ENCODE results near the gene TMEM156.

TMEM156 gene

GRCh38 chr4:38935391-38936073, 96.7 kb downstream of the TMEM156 start:
- H3K27me3 ChIP-seq (ENCODE audit: control insufficient read depth, insufficient read depth, low read length) = no peaks in the 10 kb centered on the region
- no peak overlapping the region for H3K9ac ChIP-seq (ENCODE audit: low read depth, low read length)
- H3K9me3 ChIP-seq (replicated peaks; ENCODE audit: low read length) = no peaks in the 10 kb centered on the region
- peaks cover 79% of the 10 kb centered on the region for H3K36me3 ChIP-seq (ENCODE audit: insufficient read depth, low read length)
- no peak overlapping the region for H3K4me3 ChIP-seq (ENCODE audit: low read length)
- no peaks in the 10 kb centered on the region for H3K4me1 ChIP-seq (ENCODE audit: control insufficient read depth, insufficient read depth, low read length)
- no peak overlapping the region for H3K4me2 ChIP-seq (ENCODE audit: low read length)

- Histone ChIP-seq H3K4me2 (ENCODE audit: low read length) (no peak overlapping the region), H3K4me3 (ENCODE audit: low read length) (no peak overlapping the region), H3K9me3 (replicated peaks; ENCODE audit: low read length) (no peaks in the 10 kb centered on the region), H3K4me1 (ENCODE audit: control insufficient read depth, insufficient read depth, low read length) (no peaks in the 10 kb centered on the region), H3K36me3 (ENCODE audit: insufficient read depth, low read length) (peaks cover 84% of the 10 kb centered on the region), H3K9ac (ENCODE audit: low read depth, low read length) (no peak overlapping the region), H3K27me3 (ENCODE audit: control insufficient read depth, insufficient read depth, low read length) (no peaks in the 10 kb centered on the region)
Measured at GRCh38 chr4:38931125-38931524, 101.1 kb downstream of the TMEM156 start.

- Histone ChIP-seq H3K4me2 (ENCODE audit: low read length) (no peak overlapping the region), H3K9ac (ENCODE audit: low read depth, low read length) (no peak overlapping the region), H3K4me3 (ENCODE audit: low read length) (no peak overlapping the region), H3K36me3 (ENCODE audit: insufficient read depth, low read length) (peaks cover 85% of the 10 kb centered on the region), H3K4me1 (ENCODE audit: control insufficient read depth, insufficient read depth, low read length) (no peaks in the 10 kb centered on the region), H3K27me3 (ENCODE audit: control insufficient read depth, insufficient read depth, low read length) (no peaks in the 10 kb centered on the region), H3K9me3 (replicated peaks; ENCODE audit: low read length) (no peaks in the 10 kb centered on the region)
Measured at GRCh38 chr4:38930707-38931106, 101.5 kb downstream of the TMEM156 start.

GRCh38 chr4:38930204-38930603, 102.0 kb downstream of the TMEM156 start:
- peaks cover 84% of the 10 kb centered on the region for H3K36me3 ChIP-seq (ENCODE audit: insufficient read depth, low read length)
- no peak overlapping the region for H3K4me2 ChIP-seq (ENCODE audit: low read length)
- H3K9ac ChIP-seq (ENCODE audit: low read depth, low read length) = no peak overlapping the region
- no peaks in the 10 kb centered on the region for H3K27me3 ChIP-seq (ENCODE audit: control insufficient read depth, insufficient read depth, low read length)
- no peaks in the 10 kb centered on the region for H3K4me1 ChIP-seq (ENCODE audit: control insufficient read depth, insufficient read depth, low read length)
- H3K9me3 ChIP-seq (replicated peaks; ENCODE audit: low read length) = no peaks in the 10 kb centered on the region
- H3K4me3 ChIP-seq (ENCODE audit: low read length) = no peak overlapping the region

- H3K36me3 ChIP-seq (ENCODE audit: insufficient read depth, low read length) = peaks cover 88% of the 10 kb centered on the region
- no peaks in the 10 kb centered on the region for H3K4me1 ChIP-seq (ENCODE audit: control insufficient read depth, insufficient read depth, low read length)
- H3K4me3 ChIP-seq (ENCODE audit: low read length) = no peak overlapping the region
- no peak overlapping the region for H3K4me2 ChIP-seq (ENCODE audit: low read length)
- no peak overlapping the region for H3K9ac ChIP-seq (ENCODE audit: low read depth, low read length)
- H3K9me3 ChIP-seq (replicated peaks; ENCODE audit: low read length) = no peaks in the 10 kb centered on the region
- no peaks in the 10 kb centered on the region for H3K27me3 ChIP-seq (ENCODE audit: control insufficient read depth, insufficient read depth, low read length)
Measured at GRCh38 chr4:38928974-38929373, 103.2 kb downstream of the TMEM156 start.

- Histone ChIP-seq H3K9me3 (replicated peaks; ENCODE audit: low read length) (no peaks in the 10 kb centered on the region), H3K27me3 (ENCODE audit: control insufficient read depth, insufficient read depth, low read length) (no peaks in the 10 kb centered on the region), H3K4me3 (ENCODE audit: low read length) (no peak overlapping the region), H3K9ac (ENCODE audit: low read depth, low read length) (no peak overlapping the region), H3K4me2 (ENCODE audit: low read length) (no peak overlapping the region), H3K4me1 (ENCODE audit: control insufficient read depth, insufficient read depth, low read length) (no peaks in the 10 kb centered on the region), H3K36me3 (ENCODE audit: insufficient read depth, low read length) (peaks cover 88% of the 10 kb centered on the region)
Measured at GRCh38 chr4:38928568-38928967, 103.6 kb downstream of the TMEM156 start.

GRCh38 chr4:38926896-38927295, 105.3 kb downstream of the TMEM156 start:
- H3K4me3 ChIP-seq (ENCODE audit: low read length) = no peak overlapping the region

GRCh38 chr4:38925492-38926413, 106.5 kb downstream of the TMEM156 start:
- Histone ChIP-seq H3K27me3 (ENCODE audit: control insufficient read depth, insufficient read depth, low read length) (no peaks in the 10 kb centered on the region), H3K4me2 (ENCODE audit: low read length) (no peak overlapping the region), H3K9ac (ENCODE audit: low read depth, low read length) (no peak overlapping the region), H3K4me3 (ENCODE audit: low read length) (no peak overlapping the region), H3K36me3 (ENCODE audit: insufficient read depth, low read length) (peaks cover 85% of the 10 kb centered on the region), H3K9me3 (replicated peaks; ENCODE audit: low read length) (no peaks in the 10 kb centered on the region), H3K4me1 (ENCODE audit: control insufficient read depth, insufficient read depth, low read length) (no peaks in the 10 kb centered on the region)

More at GRCh38 chr4:38926896-38927295, 105.3 kb downstream of the TMEM156 start:
- H3K4me1 ChIP-seq (ENCODE audit: control insufficient read depth, insufficient read depth, low read length) = no peaks in the 10 kb centered on the region
- peaks cover 87% of the 10 kb centered on the region for H3K36me3 ChIP-seq (ENCODE audit: insufficient read depth, low read length)
- H3K9me3 ChIP-seq (replicated peaks; ENCODE audit: low read length) = no peaks in the 10 kb centered on the region
- no peak overlapping the region for H3K9ac ChIP-seq (ENCODE audit: low read depth, low read length)
- no peaks in the 10 kb centered on the region for H3K27me3 ChIP-seq (ENCODE audit: control insufficient read depth, insufficient read depth, low read length)
- H3K4me2 ChIP-seq (ENCODE audit: low read length) = no peak overlapping the region

- H3K27me3 ChIP-seq (ENCODE audit: control insufficient read depth, insufficient read depth, low read length) = no peaks in the 10 kb centered on the region
- H3K9ac ChIP-seq (ENCODE audit: low read depth, low read length) = no peak overlapping the region
- H3K4me1 ChIP-seq (ENCODE audit: control insufficient read depth, insufficient read depth, low read length) = no peaks in the 10 kb centered on the region
- no peak overlapping the region for H3K4me3 ChIP-seq (ENCODE audit: low read length)
- no peak overlapping the region for H3K4me2 ChIP-seq (ENCODE audit: low read length)
- H3K9me3 ChIP-seq (replicated peaks; ENCODE audit: low read length) = no peaks in the 10 kb centered on the region
- peaks cover 85% of the 10 kb centered on the region for H3K36me3 ChIP-seq (ENCODE audit: insufficient read depth, low read length)
Measured at GRCh38 chr4:38924353-38924752, 107.9 kb downstream of the TMEM156 start.

- Histone ChIP-seq H3K27me3 (ENCODE audit: control insufficient read depth, insufficient read depth, low read length) (no peaks in the 10 kb centered on the region), H3K4me3 (ENCODE audit: low read length) (no peak overlapping the region), H3K4me1 (ENCODE audit: control insufficient read depth, insufficient read depth, low read length) (no peaks in the 10 kb centered on the region), H3K4me2 (ENCODE audit: low read length) (no peak overlapping the region), H3K36me3 (ENCODE audit: insufficient read depth, low read length) (peaks cover 86% of the 10 kb centered on the region), H3K9ac (ENCODE audit: low read depth, low read length) (no peak overlapping the region), H3K9me3 (replicated peaks; ENCODE audit: low read length) (no peaks in the 10 kb centered on the region)
Measured at GRCh38 chr4:38923746-38924145, 108.5 kb downstream of the TMEM156 start.

GRCh38 chr4:38921151-38921550, 111.1 kb downstream of the TMEM156 start:
- H3K4me3 ChIP-seq (ENCODE audit: low read length) = no peak overlapping the region
- H3K4me1 ChIP-seq (ENCODE audit: control insufficient read depth, insufficient read depth, low read length) = no peaks in the 10 kb centered on the region
- no peak overlapping the region for H3K4me2 ChIP-seq (ENCODE audit: low read length)
- no peak overlapping the region for H3K9ac ChIP-seq (ENCODE audit: low read depth, low read length)
- H3K36me3 ChIP-seq (ENCODE audit: insufficient read depth, low read length) = peaks cover 82% of the 10 kb centered on the region
- H3K27me3 ChIP-seq (ENCODE audit: control insufficient read depth, insufficient read depth, low read length) = no peaks in the 10 kb centered on the region
- no peaks in the 10 kb centered on the region for H3K9me3 ChIP-seq (replicated peaks; ENCODE audit: low read length)
